Endothelial cell of umbilical vein (primary cell): Measurements from ENCODE around the gene SLC25A18. TPM values are rescaled to one million over a fixed set of nuclear protein-coding genes. Genes with fewer than 3 reads are reported as not detected.

Experiments
- BruUV-seq: library from RNA; stranded (reverse); fragments of 400-500 nt; replicated peaks from 2 replicates; lab custom pipeline; 2021; lab: Mats Ljungman, UMichigan
- CTCF ChIA-PET: fragments of 300-600, 350-600 bp; sonication (Branson Sonifier 250); formaldehyde crosslinking; loops from one replicate; lab custom pipeline; 2021; ENCODE audit warnings: antibody characterized with exemption, inconsistent platforms; lab: Charles Lee
- POLR2A ChIA-PET: fragments of 300-600, 350-600 bp; sonication (Branson Sonifier 250); formaldehyde crosslinking; loops from one replicate; lab custom pipeline; 2021; ENCODE audit warnings: antibody characterized with exemption, inconsistent platforms; lab: Charles Lee
- DNase-seq: peaks from one replicate; pipeline ENCODE4 v3.0.0-alpha.2; 2011; ENCODE audit warnings: low read depth, low spot score
- FAIRE-seq: peaks from 2 replicates; lab custom pipeline; 2011; peaks lifted over from hg19 to GRCh38; lab: Jason Lieb, UNC
- H2AFZ ChIP-seq: 2 replicates; pipeline ENCODE4 v1.6.0; 2012; ENCODE audit warnings: low read depth, low read length, control low read depth, inconsistent platforms
- H3K27ac ChIP-seq: 2 replicates; pipeline ENCODE4 v1.5.1; 2011; ENCODE audit warnings: low read depth, mild to moderate bottlenecking, control low read depth, low read length, moderate library complexity; ENCODE audit not compliant: insufficient read depth
- H3K27me3 ChIP-seq, 2 experiments: 2 replicates each; pipeline versions ENCODE4 v1.6.0 to v1.6.1; 2011; ENCODE audit warnings: low read length in 2 of 2, mixed read lengths in 1 of 2; ENCODE audit not compliant: control insufficient read depth in 2 of 2, insufficient read depth in 2 of 2
- H3K36me3 ChIP-seq, 2 experiments: 2 replicates in 1 of 2; 3 replicates in 1 of 2; pipeline ENCODE4 v1.5.1; 2011; ENCODE audit warnings: low read length in 2 of 2, mild to moderate bottlenecking in 1 of 2, moderate library complexity in 1 of 2; ENCODE audit not compliant: control insufficient read depth in 2 of 2, insufficient read depth in 2 of 2; ENCODE audit errors: extremely low read depth in 1 of 2
- H3K4me1 ChIP-seq: 3 replicates; pipeline ENCODE4 v1.5.1; 2011; ENCODE audit warnings: mild to moderate bottlenecking, low read length; ENCODE audit not compliant: control insufficient read depth, insufficient read depth; ENCODE audit errors: extremely low read depth
- H3K4me2 ChIP-seq: 2 replicates; pipeline ENCODE4 v1.6.1; 2011; ENCODE audit warnings: low read length, control low read depth, mixed read lengths; ENCODE audit not compliant: insufficient read depth
- H3K4me3 ChIP-seq, 3 experiments: fragments of 200-600 bp in 1 of 3; sonication (generic), shearing (Covaris generic) in 1 of 3; replicated peaks in 1 of 3; 2 replicates each; pipeline ENCODE4 v1.5.1; 2011 to 2016; ENCODE audit warnings: control low read depth in 3 of 3, low read length in 3 of 3, mild to moderate bottlenecking in 2 of 3, inconsistent platforms in 1 of 3, low read depth in 1 of 3, moderate library complexity in 1 of 3; ENCODE audit not compliant: insufficient read depth in 1 of 3
- H3K79me2 ChIP-seq: 2 replicates; pipeline ENCODE4 v1.6.0; 2012; ENCODE audit warnings: low read length, inconsistent platforms; ENCODE audit not compliant: control insufficient read depth, insufficient read depth
- H3K9ac ChIP-seq: replicated peaks from 2 replicates; pipeline ENCODE3; 2011; ENCODE audit warnings: low read length, control low read depth; ENCODE audit not compliant: insufficient read depth; ENCODE audit errors: extremely low read depth
- H3K9me1 ChIP-seq: replicated peaks from 3 replicates; pipeline ENCODE4 v1.6.0; 2011; ENCODE audit warnings: mild to moderate bottlenecking, low read length; ENCODE audit not compliant: control insufficient read depth, insufficient read depth; ENCODE audit errors: extremely low read depth
- H3K9me3 ChIP-seq: replicated peaks from 2 replicates; pipeline ENCODE4 v1.5.1; 2012; ENCODE audit warnings: low read length, inconsistent platforms; ENCODE audit not compliant: control insufficient read depth, insufficient read depth
- H4K20me1 ChIP-seq: replicated peaks from 2 replicates; pipeline ENCODE3; 2011; ENCODE audit warnings: mild to moderate bottlenecking, low read length; ENCODE audit not compliant: control insufficient read depth, insufficient read depth; ENCODE audit errors: extremely low read depth
- EZH2 ChIP-seq: IDR thresholded peaks from 2 replicates; pipeline ENCODE4 v1.6.1; 2012; ENCODE audit warnings: borderline replicate concordance, low read depth, mild to moderate bottlenecking, moderate library complexity, low read length, inconsistent platforms; ENCODE audit not compliant: severe bottlenecking
- FOS ChIP-seq: IDR thresholded peaks from 2 replicates; pipeline ENCODE4 v1.6.1; 2011; ENCODE audit warnings: mild to moderate bottlenecking, low read length, moderate library complexity, borderline replicate concordance; ENCODE audit not compliant: insufficient read depth
- GATA2 ChIP-seq: IDR thresholded peaks from 2 replicates; pipeline ENCODE4 v1.7.0; 2011; ENCODE audit warnings: low read depth, mild to moderate bottlenecking, moderate library complexity, mixed read lengths, low read length; ENCODE audit not compliant: insufficient read length, insufficient read depth
- JUN ChIP-seq: IDR thresholded peaks from 2 replicates; pipeline ENCODE4 v1.6.1; 2011; ENCODE audit warnings: borderline replicate concordance, low read depth; ENCODE audit not compliant: insufficient read length, insufficient read depth
- MYC ChIP-seq: IDR thresholded peaks from one replicate; pipeline ENCODE4 v1.6.1; 2011; ENCODE audit warnings: mild to moderate bottlenecking, low read depth, low read length
- POLR2A ChIP-seq: IDR thresholded peaks from 2 replicates; pipeline ENCODE4 v1.6.1; 2012; ENCODE audit warnings: low read depth, mild to moderate bottlenecking, control low read depth, low read length
- POLR2AphosphoS5 ChIP-seq: IDR thresholded peaks from 2 replicates; pipeline ENCODE4 v1.6.1; 2012; ENCODE audit warnings: low read depth, mild to moderate bottlenecking, control low read depth, low read length, moderate library complexity; ENCODE audit not compliant: insufficient read depth
- dilution Hi-C: fragments of 300-500 bp; cut with MboI; formaldehyde crosslinking; loops from one replicate; pipeline ENCODE4 v1.15.0; 2019; ENCODE audit warnings: low sequenced_read_pairs; ENCODE audit not compliant: extremely low pct_ligation_motif_present
- intact Hi-C: fragments of 100-400 bp; cut with micrococcal nuclease; formaldehyde crosslinking; loops from one replicate; pipeline ENCODE4 v1.10.0; 2022
- polyA plus RNA-seq, 4 experiments: library from polyadenylated mRNA; depleted of rRNA in 3 of 4; stranded (reverse) in 3 of 4; unstranded in 1 of 4; fragments of >200 nt; gene quantifications; 2 replicates each; pipeline versions ENCODE4 v1.2.1 to v1.2.3, GENCODE V29; 2011 to 2012; ENCODE audit warnings: missing spikeins in 1 of 4
- total RNA-seq: library from RNA; stranded (reverse); gene quantifications from 2 replicates; pipeline ENCODE4 v1.2.3, GENCODE V29; 2021
- TF ChIP-seq, protein P1 (sequence below), 2 donors: IDR thresholded peaks; 1 replicate in 1 of 2; 2 replicates in 1 of 2; pipeline ENCODE4 v1.5.1; 2011; ENCODE audit warnings: low read length in 2 of 2, mild to moderate bottlenecking in 2 of 2, moderate library complexity in 2 of 2, control low read depth in 1 of 2, inconsistent platforms in 1 of 2, low read depth in 1 of 2; ENCODE audit not compliant: insufficient read depth in 1 of 2; ENCODE audit errors: extremely low read depth in 1 of 2
- TF ChIP-seq, protein P2 (sequence below): IDR thresholded peaks from 2 replicates; pipeline ENCODE4 v1.6.1; 2011; ENCODE audit not compliant: insufficient read depth, insufficient read length

The SLC25A18 gene
- total and polyA plus RNA-seq, 2 donors (not counting 3 experiments of a cell fraction or from before 2014, with no cell fraction given): not detected

GRCh38 chr22:17627961-17628405, 64.7 kb downstream of the SLC25A18 start:
- ChIA-PET CTCF (no interaction called here), POLR2A (no interaction called here)
- Histone ChIP-seq H3K9ac (peak overlapping the region; percentile 99), H3K9me1 (no peaks in the 10 kb centered on the region), H3K79me2 (peaks cover 42% of the 10 kb centered on the region), H3K36me3 (no peaks in the 10 kb centered on the region), H3K4me1 (peaks cover 8% of the 10 kb centered on the region), H3K4me2 (peak overlapping the region; percentile 98), H3K9me3 (no peaks in the 10 kb centered on the region), H2AFZ (peak overlapping the region; percentile 88), H3K4me3 (peak overlapping the region; percentile 72 to 93 (median 92)), H3K27ac (peak overlapping the region; percentile 93), H3K27me3 (no peaks in the 10 kb centered on the region), H4K20me1 (peaks cover 3% of the 10 kb centered on the region)
- intact Hi-C loops: loop anchor here (1.0 to 2.0 kb wide), 2 partner anchors 10 to 79 kb away; partner anchors contain the start of gene BCL2L13
- dilution Hi-C loops: no loop called here
- BruUV-seq: TSS peak; percentile 90
- TF ChIP-seq EZH2 (no peak), POLR2AphosphoS5 (no peak), POLR2A (no peak), GATA2 (no peak), FOS (no peak), JUN (no peak), MYC (no peak)
- TF ChIP-seq, protein P1, sequence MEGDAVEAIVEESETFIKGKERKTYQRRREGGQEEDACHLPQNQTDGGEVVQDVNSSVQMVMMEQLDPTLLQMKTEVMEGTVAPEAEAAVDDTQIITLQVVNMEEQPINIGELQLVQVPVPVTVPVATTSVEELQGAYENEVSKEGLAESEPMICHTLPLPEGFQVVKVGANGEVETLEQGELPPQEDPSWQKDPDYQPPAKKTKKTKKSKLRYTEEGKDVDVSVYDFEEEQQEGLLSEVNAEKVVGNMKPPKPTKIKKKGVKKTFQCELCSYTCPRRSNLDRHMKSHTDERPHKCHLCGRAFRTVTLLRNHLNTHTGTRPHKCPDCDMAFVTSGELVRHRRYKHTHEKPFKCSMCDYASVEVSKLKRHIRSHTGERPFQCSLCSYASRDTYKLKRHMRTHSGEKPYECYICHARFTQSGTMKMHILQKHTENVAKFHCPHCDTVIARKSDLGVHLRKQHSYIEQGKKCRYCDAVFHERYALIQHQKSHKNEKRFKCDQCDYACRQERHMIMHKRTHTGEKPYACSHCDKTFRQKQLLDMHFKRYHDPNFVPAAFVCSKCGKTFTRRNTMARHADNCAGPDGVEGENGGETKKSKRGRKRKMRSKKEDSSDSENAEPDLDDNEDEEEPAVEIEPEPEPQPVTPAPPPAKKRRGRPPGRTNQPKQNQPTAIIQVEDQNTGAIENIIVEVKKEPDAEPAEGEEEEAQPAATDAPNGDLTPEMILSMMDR (IDR thresholded peaks at IDR 0.05; ENCODE audit: extremely low read depth in 1 of 2, insufficient read depth in 1 of 2, low read depth in 1 of 2, low read length in 2 of 2): no peak
- TF ChIP-seq, protein P2, sequence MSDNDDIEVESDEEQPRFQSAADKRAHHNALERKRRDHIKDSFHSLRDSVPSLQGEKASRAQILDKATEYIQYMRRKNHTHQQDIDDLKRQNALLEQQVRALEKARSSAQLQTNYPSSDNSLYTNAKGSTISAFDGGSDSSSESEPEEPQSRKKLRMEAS: no peak
- DNase-seq: no peak
- no peak for FAIRE-seq
